ENCODE data around the gene TMEM161A.
"Not testable (repeated sequence)": the region's sequence is repeated elsewhere in the genome, so short reads cannot be mapped to it uniquely, and the experiment has no call there.

The TMEM161A gene

GRCh38 chr19:19122902-19123301 lies 15.4 kb downstream of the TMEM161A start:
- no peak for DNase-seq (ENCODE audit: low read depth in 2 of 2)

DNA sequence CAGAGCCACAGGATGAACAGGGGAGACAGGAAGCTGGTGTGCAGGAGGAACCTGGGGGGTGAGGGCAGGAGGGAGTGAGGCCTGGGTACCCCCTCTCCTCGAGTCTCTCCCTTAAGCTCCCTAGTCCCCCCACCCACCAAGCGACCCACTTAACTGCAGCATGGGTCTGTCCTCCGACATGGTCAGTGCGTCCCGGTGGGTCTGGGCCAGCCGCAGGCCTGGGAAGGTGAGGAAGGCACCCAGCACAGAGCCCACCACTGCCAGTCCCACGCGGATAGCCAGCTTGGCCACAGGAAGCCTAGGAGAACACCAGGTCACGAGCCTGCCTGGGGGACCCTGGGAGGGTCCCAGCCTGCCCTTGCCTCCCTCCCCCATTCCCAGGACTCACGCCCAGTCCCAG lies 16.9 kb downstream of the TMEM161A start:
- no peak for DNase-seq (ENCODE audit: low read depth in 2 of 2)

DNA sequence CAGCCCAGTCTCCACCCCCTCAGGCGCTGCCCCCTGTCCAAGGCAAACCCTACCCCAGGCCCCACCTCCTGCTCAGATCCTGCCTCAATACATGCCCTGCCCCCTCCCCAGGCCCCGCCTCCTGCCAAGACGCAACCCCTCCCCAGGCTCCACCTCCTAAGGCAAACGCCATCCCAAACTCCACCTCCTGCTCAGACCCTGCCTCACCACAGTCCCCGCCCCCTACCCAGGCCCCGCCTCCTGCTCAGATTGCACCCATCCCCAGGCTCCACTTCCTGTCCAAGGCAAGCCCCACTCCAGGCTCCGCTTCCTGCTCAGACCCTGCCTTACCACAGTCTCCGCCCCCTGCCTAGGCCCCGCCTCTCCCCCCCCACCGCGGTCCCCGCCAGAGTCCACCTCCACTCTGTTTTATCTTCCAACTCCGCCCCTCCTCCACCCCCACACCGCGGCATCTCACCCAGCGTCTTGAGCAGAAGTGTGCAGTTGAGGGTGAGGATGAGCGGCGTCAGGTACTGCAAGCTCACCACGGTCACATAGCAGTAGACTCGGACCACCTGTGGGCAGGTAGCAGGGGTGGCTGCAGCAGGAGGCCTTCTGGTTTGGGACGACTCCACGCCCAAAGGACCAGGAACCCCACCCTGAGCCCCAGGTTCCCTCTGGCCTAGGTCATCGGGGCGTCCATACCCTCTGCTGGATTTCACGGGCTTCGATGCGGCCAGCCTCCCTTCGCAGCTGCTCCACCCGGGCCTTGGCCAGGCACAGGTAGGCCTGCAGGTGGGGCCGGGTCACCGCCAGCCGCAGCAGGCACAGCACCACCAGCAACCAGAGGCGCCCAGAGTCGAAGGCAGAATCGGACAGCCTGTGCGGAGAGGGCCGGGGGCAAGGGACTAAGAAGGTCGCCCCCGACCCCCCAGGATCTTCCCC lies 17.7 kb downstream of the TMEM161A start:
- DNase-seq (ENCODE audit: low read depth in 2 of 2): no peak

DNA sequence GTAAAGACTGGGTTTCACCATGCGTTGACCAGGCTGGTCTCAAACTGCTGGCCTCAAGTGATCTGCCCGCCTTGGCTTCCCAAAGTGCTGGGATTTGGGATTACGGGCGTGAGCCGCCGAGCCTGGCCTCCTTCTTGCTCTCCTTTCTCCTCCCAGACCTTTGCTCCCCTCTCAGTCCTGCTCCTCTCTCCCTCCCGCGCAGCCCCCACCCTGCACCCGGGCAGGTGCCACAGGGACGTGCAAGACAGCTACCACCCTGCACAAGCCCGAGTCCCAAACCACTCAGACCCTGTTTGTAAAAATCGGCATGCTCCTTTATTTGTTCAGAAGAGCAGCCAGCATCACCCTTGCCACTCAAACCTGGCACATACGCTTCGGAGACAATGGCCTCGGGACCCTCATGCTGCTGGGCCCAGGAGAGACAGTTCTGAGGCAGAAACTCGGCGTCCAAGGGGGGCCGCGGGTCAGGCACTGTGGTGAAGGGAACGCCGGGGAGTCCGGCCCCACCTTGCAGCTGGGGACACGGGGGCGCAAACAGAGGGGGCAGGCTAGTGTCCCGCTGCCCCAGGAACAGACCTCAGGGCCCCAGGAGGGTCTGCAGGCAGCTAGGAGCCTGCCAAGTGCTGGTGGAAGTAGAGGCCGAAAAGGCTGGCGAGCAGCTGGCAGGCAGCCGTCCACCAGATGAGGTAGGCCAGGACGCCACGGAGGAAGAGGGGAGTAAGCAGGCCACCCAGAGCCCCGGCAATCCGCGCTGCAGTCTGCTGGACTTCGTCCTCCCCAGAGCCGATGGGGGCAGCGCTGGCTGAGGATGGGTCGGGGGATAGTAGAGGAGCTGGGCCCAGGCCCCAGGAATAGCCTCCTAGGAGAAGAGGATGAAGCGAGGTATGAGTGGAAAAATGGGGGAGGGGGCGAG lies 18.7 kb downstream of the TMEM161A start:
- DNase-seq (ENCODE audit: low read depth in 2 of 2): no peak

DNA sequence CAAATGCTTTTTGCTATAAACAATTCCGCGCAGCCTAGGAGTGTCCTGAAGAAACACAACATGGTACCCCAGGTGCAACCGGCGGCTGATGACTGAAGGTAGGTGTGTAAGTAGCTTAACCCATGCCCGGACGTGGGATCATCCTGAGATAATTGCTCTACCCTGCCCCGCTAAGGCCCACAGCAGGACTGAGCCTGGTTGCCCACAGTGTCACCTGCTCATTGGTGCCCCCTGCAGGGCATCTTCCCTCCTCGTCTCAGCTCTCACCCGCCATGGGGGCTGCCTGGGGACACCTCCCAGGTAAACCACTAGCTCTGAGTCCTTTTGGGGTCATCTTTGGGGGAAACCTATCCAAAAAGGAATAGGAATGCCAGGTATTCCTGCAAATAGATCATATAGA lies 22.3 kb downstream of the TMEM161A start:
- DNase-seq (ENCODE audit: low read depth in 2 of 2): peak; percentile 16 to 36

DNA sequence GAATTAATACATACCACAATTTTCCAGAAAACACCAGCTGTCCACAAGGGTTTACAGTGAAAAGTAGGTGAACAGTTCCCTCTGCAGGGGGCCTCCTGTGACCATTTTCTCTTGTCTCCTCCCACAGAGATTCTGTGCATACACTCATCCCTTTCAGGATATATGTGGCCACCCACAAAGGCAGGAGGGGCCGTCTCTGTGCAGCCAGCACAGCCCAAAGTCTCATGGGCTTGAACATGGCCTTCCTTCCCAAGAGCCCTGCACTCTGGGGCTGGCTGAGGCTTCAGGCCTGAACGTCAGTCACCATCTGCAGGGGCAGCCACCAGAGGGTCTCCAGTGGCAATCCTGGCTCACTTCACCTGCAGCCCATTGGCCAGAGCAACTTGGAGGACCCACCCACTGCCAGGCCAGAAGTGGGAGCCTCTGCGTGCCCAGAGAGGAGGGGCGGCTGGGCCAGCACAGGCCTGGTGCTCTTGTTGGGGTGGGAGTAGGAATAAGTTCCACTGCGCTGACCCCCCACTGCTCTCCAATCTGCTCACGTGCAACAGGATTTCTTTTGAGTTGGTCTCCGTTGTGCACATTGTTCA lies 25.1 kb downstream of the TMEM161A start:
- DNase-seq (ENCODE audit: low read depth in 2 of 2): no peak

- no peak for DNase-seq (ENCODE audit: low read depth in 2 of 2)
These were observed 26.2 kb downstream of the TMEM161A start for GRCh38 chr19:19111967-19112580.

DNA sequence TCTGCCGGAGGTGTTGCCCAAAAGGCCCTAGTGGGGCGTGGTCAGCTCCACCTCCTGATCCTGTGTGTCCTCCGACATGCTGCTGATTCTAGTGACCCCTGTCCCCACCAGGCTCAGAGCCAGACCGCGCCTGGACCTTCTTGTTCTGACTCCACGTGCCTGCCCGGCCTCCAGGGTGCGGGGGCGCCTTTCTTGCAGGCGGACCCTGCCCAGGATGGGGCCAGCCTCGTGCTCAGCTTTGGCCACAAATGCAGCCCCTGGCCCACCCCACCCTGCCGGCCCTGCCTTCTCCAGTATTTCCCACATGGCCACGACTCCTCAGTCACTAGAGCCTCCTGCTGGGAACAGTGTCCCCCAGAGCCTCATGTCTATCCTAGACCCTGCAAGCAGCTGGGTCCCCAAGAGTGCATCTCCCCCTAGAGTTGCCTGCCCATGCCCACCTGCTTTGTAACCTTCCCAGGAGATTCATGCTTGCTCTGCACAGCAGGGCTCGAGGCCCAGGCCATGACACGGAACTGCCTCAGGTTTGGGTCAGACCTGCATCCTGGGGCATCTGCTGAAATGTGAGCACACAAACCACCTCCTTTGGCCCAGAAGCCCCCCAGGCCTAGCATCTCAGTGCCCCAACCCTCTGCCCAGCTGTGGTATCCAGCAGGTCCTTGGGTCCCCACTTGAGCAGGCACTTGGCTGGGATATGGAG lies 27.0 kb downstream of the TMEM161A start:
- no peak for DNase-seq (ENCODE audit: low read depth in 2 of 2)

- DNase-seq (ENCODE audit: low read depth in 2 of 2): no peak
These were observed 27.7 kb downstream of the TMEM161A start for GRCh38 chr19:19110410-19111135.

- DNase-seq (ENCODE audit: low read depth in 2 of 2): no peak
These were observed 28.7 kb downstream of the TMEM161A start for GRCh38 chr19:19109601-19110000.

DNA sequence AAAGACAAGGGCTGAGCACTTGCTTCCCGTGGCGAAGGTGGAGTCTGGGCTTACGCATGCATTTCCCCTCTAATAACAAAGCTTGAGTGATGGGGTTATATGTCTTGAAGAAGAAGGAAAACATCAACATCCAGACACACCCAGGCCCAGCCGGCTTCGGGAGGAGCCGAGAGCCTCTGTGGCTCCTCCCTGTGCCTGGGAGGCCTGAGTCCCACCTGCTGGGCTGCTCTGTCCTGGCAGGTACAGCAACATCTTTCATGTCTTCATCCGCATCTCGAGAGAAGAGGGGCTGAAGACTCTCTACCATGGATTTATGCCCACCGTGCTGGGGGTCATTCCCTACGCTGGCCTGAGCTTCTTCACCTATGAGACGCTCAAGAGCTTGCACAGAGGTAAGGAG lies 30.6 kb downstream of the TMEM161A start:
- no peak for DNase-seq (ENCODE audit: low read depth in 2 of 2)

DNA sequence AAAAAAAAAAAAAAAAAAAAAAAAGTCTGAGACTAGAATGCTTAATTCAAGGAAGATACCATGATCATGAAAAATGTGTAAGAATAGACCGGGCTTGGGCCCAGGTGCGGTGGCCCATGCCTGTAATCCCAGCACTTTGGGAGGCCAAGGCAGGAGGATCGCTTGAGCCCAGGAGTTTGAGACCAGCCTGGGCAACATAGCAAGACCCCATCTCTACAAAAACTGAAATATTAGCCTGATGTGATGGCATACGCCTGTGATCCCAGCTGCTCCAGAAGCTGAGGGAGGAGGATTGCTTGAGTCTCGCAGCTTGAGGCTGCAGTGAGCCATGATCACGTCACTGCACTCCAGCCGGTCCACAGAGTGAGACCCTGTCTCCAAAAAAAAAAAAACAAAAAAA lies 31.3 kb downstream of the TMEM161A start:
- DNase-seq (ENCODE audit: low read depth in 2 of 2): not testable (repeated sequence)

DNA sequence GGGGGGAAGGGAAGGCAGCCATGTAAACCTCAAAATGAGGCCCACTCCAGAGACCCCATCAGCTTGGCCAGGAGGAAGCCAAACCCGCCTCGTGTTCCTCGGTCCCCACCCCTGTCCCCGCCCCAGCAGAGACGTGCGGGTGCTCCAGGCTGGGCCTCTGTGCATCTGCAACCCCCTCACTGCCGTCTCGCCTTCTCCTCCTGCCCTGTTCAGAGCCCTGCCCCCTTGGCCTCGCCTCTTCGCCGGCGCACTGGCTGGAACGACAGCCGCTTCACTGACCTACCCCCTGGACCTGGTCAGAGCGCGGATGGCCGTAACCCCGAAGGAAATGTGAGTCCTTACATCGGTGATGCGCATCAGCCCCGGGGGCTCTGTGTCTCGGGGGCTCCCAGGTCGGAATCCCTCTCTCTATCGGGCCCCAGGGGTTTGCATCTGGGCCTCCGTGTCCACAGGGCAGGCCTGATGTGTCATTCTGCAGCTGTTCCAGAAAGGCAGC lies 32.2 kb downstream of the TMEM161A start:
- DNase-seq (ENCODE audit: low read depth in 2 of 2): no peak

DNA sequence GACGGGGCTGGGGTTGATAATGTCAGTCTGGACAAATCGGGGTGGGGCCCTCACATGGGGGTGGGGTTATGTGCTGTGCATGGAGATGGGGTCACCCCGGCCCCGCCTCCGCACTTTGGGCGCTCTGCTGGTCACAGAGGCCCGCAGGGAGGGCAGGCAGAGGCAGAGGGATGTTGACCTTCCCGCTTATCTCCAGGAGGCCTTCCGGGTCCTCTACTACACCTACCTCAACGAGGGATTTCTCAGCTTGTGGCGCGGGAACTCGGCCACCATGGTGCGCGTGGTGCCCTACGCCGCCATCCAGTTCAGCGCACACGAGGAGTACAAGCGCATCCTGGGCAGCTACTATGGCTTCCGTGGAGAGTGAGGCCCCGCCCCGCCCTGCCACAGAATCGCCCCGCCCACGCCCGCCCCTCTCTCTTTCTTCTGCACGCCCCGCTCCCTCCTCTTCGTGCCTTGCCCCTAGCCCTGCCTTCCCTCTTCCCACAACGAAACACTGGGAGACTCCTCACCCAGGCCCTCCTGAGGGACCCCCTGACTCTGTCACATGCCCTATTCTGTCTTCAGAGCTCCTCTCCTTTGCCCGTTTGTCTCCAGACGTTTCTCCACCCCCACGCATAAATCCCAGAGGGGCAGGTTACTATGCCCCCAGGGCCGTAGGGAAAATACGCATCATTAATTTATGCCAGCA lies 32.8 kb downstream of the TMEM161A start:
- no peak for DNase-seq (ENCODE audit: low read depth in 2 of 2)

DNA sequence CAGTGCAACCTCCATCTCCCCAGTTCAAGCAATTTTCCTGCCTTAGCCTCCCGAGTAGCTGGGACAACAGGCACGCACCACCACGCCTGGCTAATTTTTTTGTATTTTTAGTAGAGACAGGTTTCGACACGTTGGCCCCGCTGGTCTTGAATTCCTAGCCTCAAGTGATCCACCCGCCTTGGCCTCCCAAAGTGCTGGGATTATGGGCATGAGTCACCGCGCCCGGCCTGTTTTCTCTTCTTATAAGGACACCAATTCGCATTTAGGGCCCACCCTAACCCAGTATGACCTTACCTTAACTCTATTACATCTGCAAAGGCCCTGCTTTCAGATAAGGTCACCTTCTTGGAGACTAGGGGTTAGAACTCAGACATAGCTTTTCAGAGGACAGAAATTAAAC lies 35.1 kb downstream of the TMEM161A start:
- DNase-seq (ENCODE audit: low read depth in 2 of 2): no peak

GRCh38 chr19:19102566-19102965 lies 35.7 kb downstream of the TMEM161A start:
- not testable (repeated sequence) for DNase-seq (ENCODE audit: low read depth in 2 of 2)

DNA sequence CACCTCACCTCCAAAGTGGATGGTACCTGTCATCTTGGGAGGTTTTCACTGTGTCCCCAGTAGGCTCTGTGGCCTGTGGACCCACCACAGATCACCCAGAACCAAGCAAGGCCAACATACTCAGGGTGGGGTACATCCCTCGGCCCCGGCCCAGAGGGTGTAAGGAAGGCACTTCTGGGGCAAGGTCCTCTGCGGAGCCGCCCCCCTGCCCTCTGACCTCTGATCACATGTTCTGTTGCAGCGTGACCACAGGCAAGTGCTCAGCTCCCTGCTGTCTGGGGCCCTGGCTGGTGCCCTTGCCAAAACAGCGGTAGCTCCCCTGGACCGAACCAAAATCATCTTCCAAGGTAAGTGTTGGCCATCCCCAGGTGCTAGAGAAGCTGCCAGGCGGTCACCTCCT lies 36.7 kb downstream of the TMEM161A start:
- DNase-seq (ENCODE audit: low read depth in 2 of 2): no peak

DNA sequence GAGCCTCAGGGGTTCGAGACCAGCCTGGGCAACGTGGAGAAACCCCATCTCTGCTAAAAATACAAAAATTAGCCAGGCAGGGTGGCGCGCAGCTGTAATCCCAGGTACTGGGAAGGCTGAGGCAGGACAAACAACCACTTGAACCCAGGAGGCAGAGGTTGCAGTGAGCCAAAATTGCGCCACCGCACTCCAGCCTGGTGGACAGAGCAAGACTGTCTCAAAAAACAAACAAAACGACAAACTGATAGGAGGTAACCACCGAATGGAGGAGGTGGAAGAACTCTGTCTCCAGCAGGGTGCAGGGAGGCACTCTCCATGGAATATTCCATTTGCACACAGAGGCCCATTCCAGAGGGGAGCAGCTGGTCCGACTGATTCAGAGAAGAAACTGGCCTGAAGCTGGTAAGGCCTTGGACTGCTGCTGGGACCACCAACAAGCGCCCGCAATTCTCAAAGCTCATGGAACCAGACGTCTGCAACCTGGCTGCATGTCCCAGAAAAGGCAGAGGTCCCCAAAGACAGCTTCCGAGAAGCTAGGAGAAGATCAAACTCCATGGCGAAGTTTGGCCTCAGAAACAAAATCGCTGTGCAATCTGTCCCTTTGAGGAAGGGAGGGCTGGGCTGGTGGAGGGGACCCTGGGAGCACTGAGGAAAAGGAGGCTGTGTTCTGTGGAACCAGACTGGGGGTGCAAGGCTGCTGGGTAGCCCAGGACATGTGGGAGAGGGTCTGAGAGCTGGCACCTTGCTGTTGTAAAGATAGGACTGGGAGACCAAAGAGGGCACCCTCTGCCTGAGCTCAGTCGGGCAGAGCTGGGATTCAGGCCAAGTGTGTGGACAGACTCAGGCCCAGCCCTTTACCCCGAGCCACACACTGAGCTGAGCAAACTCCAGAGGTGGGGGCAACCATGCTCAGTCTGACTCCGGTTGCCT lies 39.3 kb downstream of the TMEM161A start:
- no peak for DNase-seq (ENCODE audit: low read depth in 2 of 2)
